ENCODE data around the gene RSPRY1. TPM values are rescaled to one million over a fixed set of nuclear protein-coding genes. Genes with fewer than 3 reads are reported as not detected.
"Not testable (repeated sequence)": the region's sequence is repeated elsewhere in the genome, so short reads cannot be mapped to it uniquely, and the experiment has no call there.

Gene RSPRY1
- total RNA-seq, 1 donor from 2014 or later = 37.6 TPM

GRCh38 chr16:57185446-57185944, 634 bp upstream of the RSPRY1 start:
- peak in 1 of 2 donors; percentile 89 for DNase-seq (ENCODE audit: extremely low spot score in 2 of 2)
- H3K27me3 ChIP-seq = no peaks in the 10 kb centered on the region
- H3K9me3 ChIP-seq = no peaks in the 10 kb centered on the region
- peaks cover 35% of the 10 kb centered on the region for H3K4me1 ChIP-seq
- H3K36me3 ChIP-seq = no peaks in the 10 kb centered on the region
- TF ChIP-seq CTCF (IDR thresholded peaks at IDR 0.05) (no peak), POLR2AphosphoS5 (IDR thresholded peaks at IDR 0.05; ENCODE audit: insufficient read depth in 1 of 2, low read depth in 1 of 2) (no peak), POLR2A (IDR thresholded peaks at IDR 0.05) (no peak)
- intact Hi-C loops (cut with DNase I) = loop anchor here (10.0 kb wide), 1 partner anchor 59 kb away; the partner anchor contains the start of gene ARL2BP
- H3K4me3 ChIP-seq = peak overlapping the region; percentile 86 to 99
- peak overlapping the region; percentile 91 for H3K27ac ChIP-seq

GRCh38 chr16:57186872-57187854, 1.0 kb downstream of the RSPRY1 start:
- no peaks in the 10 kb centered on the region for H3K36me3 ChIP-seq
- peak overlapping the region; percentile 98 to 99 for H3K4me3 ChIP-seq
- TF ChIP-seq CTCF (IDR thresholded peaks at IDR 0.05) = no peak
- TF ChIP-seq POLR2A (IDR thresholded peaks at IDR 0.05) = no peak
- no peak for TF ChIP-seq POLR2AphosphoS5 (IDR thresholded peaks at IDR 0.05; ENCODE audit: insufficient read depth in 1 of 2, low read depth in 1 of 2)
- no peak for DNase-seq (ENCODE audit: extremely low spot score in 2 of 2)
- no peaks in the 10 kb centered on the region for H3K27me3 ChIP-seq
- H3K4me1 ChIP-seq = peaks cover 46% of the 10 kb centered on the region
- H3K9me3 ChIP-seq = no peaks in the 10 kb centered on the region
- H3K27ac ChIP-seq = peak overlapping the region; percentile 86
- intact Hi-C loops (cut with DNase I) = loop anchor here (10.0 kb wide), 1 partner anchor 58 kb away; the partner anchor contains the start of gene ARL2BP

- peaks cover 56% of the 10 kb centered on the region for H3K4me1 ChIP-seq
Measured at GRCh38 chr16:57187902-57188710, 2.0 kb downstream of the RSPRY1 start.

GRCh38 chr16:57188711-57189002, 2.5 kb downstream of the RSPRY1 start:
- Histone ChIP-seq H3K27me3 (no peaks in the 10 kb centered on the region), H3K4me1 (peaks cover 61% of the 10 kb centered on the region), H3K36me3 (no peaks in the 10 kb centered on the region), H3K4me3 (no peak overlapping the region), H3K27ac (no peak overlapping the region), H3K9me3 (no peaks in the 10 kb centered on the region)
- TF ChIP-seq POLR2A (IDR thresholded peaks at IDR 0.05) (no peak), POLR2AphosphoS5 (IDR thresholded peaks at IDR 0.05; ENCODE audit: insufficient read depth in 1 of 2, low read depth in 1 of 2) (no peak), CTCF (IDR thresholded peaks at IDR 0.05) (no peak)
- intact Hi-C loops (cut with DNase I) = loop anchor here (10.0 kb wide), 1 partner anchor 56 kb away; the partner anchor contains the start of gene ARL2BP
- no peak for DNase-seq (ENCODE audit: extremely low spot score in 2 of 2)

More at GRCh38 chr16:57187902-57188710, 2.0 kb downstream of the RSPRY1 start:
- not testable (repeated sequence) for H3K9me3 ChIP-seq; DNase-seq (ENCODE audit: extremely low spot score in 2 of 2); H3K27me3 ChIP-seq; H3K36me3 ChIP-seq
- H3K4me3 ChIP-seq = peak overlapping the region; percentile 98 to 99
- intact Hi-C loops (cut with DNase I) = loop anchor here (10.0 kb wide), 1 partner anchor 57 kb away; the partner anchor contains the start of gene ARL2BP
- H3K27ac ChIP-seq = peak overlapping the region; percentile 86

- peaks cover 68% of the 10 kb centered on the region for H3K4me1 ChIP-seq
- intact Hi-C loops (cut with DNase I) = loop anchor here (10.0 kb wide), 1 partner anchor 55 kb away; the partner anchor contains the start of gene ARL2BP
- not testable (repeated sequence) for DNase-seq (ENCODE audit: extremely low spot score in 2 of 2); H3K27ac ChIP-seq; H3K27me3 ChIP-seq; H3K36me3 ChIP-seq; H3K9me3 ChIP-seq; H3K4me3 ChIP-seq
Measured at GRCh38 chr16:57189527-57189926, 3.4 kb downstream of the RSPRY1 start.
